Ishikawa (cell line): Measurements from ENCODE around the gene TIMM8B.

Source experiments
- CEBPB ChIP-seq: IDR thresholded peaks from 2 replicates; pipeline ENCODE4 v1.6.1; 2012
- CREB1 ChIP-seq: IDR thresholded peaks from 2 replicates; pipeline ENCODE4 v1.6.1; 2012; ENCODE audit warnings: low read depth
- EGR1 ChIP-seq: IDR thresholded peaks from 2 replicates; pipeline ENCODE4 v1.6.1; 2012
- EP300 ChIP-seq: IDR thresholded peaks from 2 replicates; pipeline ENCODE4 v1.6.1; 2012; ENCODE audit warnings: borderline replicate concordance
- FOXM1 ChIP-seq: IDR thresholded peaks from 2 replicates; pipeline ENCODE4 v1.6.1; 2012; ENCODE audit warnings: low read depth, borderline replicate concordance
- RAD21 ChIP-seq: IDR thresholded peaks from 2 replicates; pipeline ENCODE4 v1.6.1; 2012; ENCODE audit warnings: low read depth
- TAF1 ChIP-seq: IDR thresholded peaks from 2 replicates; pipeline ENCODE4 v1.6.1; 2012; ENCODE audit warnings: low read depth, mild to moderate bottlenecking
- TEAD4 ChIP-seq: IDR thresholded peaks from 2 replicates; pipeline ENCODE4 v1.6.1; 2012
- TF ChIP-seq, protein P1 (sequence below): IDR thresholded peaks from 2 replicates; pipeline ENCODE4 v1.6.1; 2012
- TF ChIP-seq, protein P2 (sequence below): IDR thresholded peaks from 2 replicates; pipeline ENCODE4 v1.6.1; 2012; ENCODE audit warnings: low read depth, mild to moderate bottlenecking

DNA sequence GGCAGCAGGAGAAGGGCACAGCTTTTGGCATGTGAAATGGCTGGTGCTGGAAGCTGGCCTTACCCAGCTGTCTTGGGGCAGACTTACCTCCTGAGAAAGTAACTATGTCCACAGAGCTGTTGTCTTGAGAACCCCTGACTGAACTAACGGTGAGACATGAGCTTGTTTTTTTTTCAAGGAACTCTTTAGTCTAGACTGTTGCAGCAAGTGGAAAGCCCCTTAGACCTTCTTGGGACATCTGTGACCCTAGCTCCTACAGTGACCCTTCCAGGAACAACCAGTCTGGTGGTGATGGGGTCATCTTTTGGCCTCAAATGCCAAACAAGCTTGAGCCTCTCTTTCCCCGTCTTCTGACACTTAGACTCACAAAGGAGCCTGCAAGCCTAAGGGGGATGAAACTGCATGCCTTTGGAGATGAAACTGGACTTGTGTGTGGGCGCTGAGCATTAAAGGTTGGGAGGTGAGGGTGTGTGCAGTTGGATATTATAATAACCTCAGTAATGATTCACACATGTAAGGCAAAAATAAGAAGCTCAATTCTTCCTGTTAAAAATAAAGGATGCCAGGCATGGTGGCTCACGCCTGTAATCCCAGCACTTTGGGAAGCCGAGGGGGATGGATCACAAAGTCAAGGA lies 35.5 kb upstream of the TIMM8B start:
- TF ChIP-seq TAF1 (no peak), EP300 (no peak), TEAD4 (no peak), FOXM1 (no peak), CEBPB (no peak), EGR1 (no peak), RAD21 (no peak), CREB1 (no peak)
- TF ChIP-seq, protein P1, sequence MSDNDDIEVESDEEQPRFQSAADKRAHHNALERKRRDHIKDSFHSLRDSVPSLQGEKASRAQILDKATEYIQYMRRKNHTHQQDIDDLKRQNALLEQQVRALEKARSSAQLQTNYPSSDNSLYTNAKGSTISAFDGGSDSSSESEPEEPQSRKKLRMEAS: no peak
- TF ChIP-seq, protein P2, sequence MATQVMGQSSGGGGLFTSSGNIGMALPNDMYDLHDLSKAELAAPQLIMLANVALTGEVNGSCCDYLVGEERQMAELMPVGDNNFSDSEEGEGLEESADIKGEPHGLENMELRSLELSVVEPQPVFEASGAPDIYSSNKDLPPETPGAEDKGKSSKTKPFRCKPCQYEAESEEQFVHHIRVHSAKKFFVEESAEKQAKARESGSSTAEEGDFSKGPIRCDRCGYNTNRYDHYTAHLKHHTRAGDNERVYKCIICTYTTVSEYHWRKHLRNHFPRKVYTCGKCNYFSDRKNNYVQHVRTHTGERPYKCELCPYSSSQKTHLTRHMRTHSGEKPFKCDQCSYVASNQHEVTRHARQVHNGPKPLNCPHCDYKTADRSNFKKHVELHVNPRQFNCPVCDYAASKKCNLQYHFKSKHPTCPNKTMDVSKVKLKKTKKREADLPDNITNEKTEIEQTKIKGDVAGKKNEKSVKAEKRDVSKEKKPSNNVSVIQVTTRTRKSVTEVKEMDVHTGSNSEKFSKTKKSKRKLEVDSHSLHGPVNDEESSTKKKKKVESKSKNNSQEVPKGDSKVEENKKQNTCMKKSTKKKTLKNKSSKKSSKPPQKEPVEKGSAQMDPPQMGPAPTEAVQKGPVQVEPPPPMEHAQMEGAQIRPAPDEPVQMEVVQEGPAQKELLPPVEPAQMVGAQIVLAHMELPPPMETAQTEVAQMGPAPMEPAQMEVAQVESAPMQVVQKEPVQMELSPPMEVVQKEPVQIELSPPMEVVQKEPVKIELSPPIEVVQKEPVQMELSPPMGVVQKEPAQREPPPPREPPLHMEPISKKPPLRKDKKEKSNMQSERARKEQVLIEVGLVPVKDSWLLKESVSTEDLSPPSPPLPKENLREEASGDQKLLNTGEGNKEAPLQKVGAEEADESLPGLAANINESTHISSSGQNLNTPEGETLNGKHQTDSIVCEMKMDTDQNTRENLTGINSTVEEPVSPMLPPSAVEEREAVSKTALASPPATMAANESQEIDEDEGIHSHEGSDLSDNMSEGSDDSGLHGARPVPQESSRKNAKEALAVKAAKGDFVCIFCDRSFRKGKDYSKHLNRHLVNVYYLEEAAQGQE: no peak
